GM18873 (cell line): ENCODE data around the gene TMEM185A.
"Not testable (repeated sequence)": the region's sequence is repeated elsewhere in the genome, so short reads cannot be mapped to it uniquely, and the experiment has no call there.

Experiments
- ATAC-seq: cut with Tn5 transposase; IDR thresholded peaks from one replicate; pipeline ENCODE4 v1.9.1; 2021; ENCODE audit warnings: mild to moderate bottlenecking, moderate library complexity, moderate number of reproducible peaks; ENCODE audit not compliant: unreplicated experiment, low FRiP score

The TMEM185A gene

GRCh38 chrX:149628280-149628679, 3.3 kb downstream of the TMEM185A start:
- ATAC-seq = no peak

- ATAC-seq = not testable (repeated sequence)
Measured at GRCh38 chrX:149626829-149627228, 4.8 kb downstream of the TMEM185A start.

GRCh38 chrX:149619662-149620061, 11.9 kb downstream of the TMEM185A start:
- ATAC-seq = not testable (repeated sequence)

- no peak for ATAC-seq
Measured at GRCh38 chrX:149618871-149619270, 12.7 kb downstream of the TMEM185A start.

GRCh38 chrX:149611623-149612175, 19.9 kb downstream of the TMEM185A start:
- ATAC-seq = no peak

GRCh38 chrX:149610511-149610910, 21.1 kb downstream of the TMEM185A start:
- no peak for ATAC-seq

- no peak for ATAC-seq
Measured at GRCh38 chrX:149607699-149608098, 23.9 kb downstream of the TMEM185A start.

GRCh38 chrX:149605248-149605885, 26.2 kb downstream of the TMEM185A start:
- ATAC-seq = not testable (repeated sequence)

GRCh38 chrX:149598603-149599002, 33.0 kb downstream of the TMEM185A start:
- ATAC-seq = not testable (repeated sequence)

- ATAC-seq = not testable (repeated sequence)
Measured at GRCh38 chrX:149595943-149596342, 35.6 kb downstream of the TMEM185A start.

GRCh38 chrX:149595214-149595613, 36.4 kb downstream of the TMEM185A start, which contains the start of gene HSFX2:
TSS of gene HSFX2 (minus strand) at chrX:149595314. CDS start at chrX:149594700, 614 bp downstream.
- not testable (repeated sequence) for ATAC-seq

- not testable (repeated sequence) for ATAC-seq
Measured at GRCh38 chrX:149590993-149591392, 40.6 kb downstream of the TMEM185A start.

- not testable (repeated sequence) for ATAC-seq
Measured at GRCh38 chrX:149587359-149587758, 44.2 kb downstream of the TMEM185A start, which contains the start of gene MAGEA9B. TSS of gene MAGEA9B (minus strand) at chrX:149587459. CDS start at chrX:149583179, 4,280 bp downstream.

- ATAC-seq = not testable (repeated sequence)
Measured at GRCh38 chrX:149585631-149586030, 46.0 kb downstream of the TMEM185A start.

GRCh38 chrX:149573456-149573855, 58.1 kb downstream of the TMEM185A start:
- ATAC-seq = peak; percentile 100

GRCh38 chrX:149572743-149573142, 58.8 kb downstream of the TMEM185A start:
- ATAC-seq = no peak

GRCh38 chrX:149571770-149572169, 59.8 kb downstream of the TMEM185A start:
- ATAC-seq = no peak

- no peak for ATAC-seq
Measured at GRCh38 chrX:149570668-149571067, 60.9 kb downstream of the TMEM185A start.

GRCh38 chrX:149569770-149570169, 61.8 kb downstream of the TMEM185A start:
- no peak for ATAC-seq

- ATAC-seq = no peak
Measured at GRCh38 chrX:149568701-149569296, 62.8 kb downstream of the TMEM185A start.

- no peak for ATAC-seq
Measured at GRCh38 chrX:149567621-149568417, 63.8 kb downstream of the TMEM185A start.
